Right hindlimb (tissue), 1 donor: ENCODE data around the gene C2CD3.
"Not testable (repeated sequence)": the region's sequence is repeated elsewhere in the genome, so short reads cannot be mapped to it uniquely, and the experiment has no call there.

Experiments used
- DNase-seq: peaks from one replicate; pipeline ENCODE4 v3.0.0-alpha.2; 2018

The C2CD3 gene

DNA sequence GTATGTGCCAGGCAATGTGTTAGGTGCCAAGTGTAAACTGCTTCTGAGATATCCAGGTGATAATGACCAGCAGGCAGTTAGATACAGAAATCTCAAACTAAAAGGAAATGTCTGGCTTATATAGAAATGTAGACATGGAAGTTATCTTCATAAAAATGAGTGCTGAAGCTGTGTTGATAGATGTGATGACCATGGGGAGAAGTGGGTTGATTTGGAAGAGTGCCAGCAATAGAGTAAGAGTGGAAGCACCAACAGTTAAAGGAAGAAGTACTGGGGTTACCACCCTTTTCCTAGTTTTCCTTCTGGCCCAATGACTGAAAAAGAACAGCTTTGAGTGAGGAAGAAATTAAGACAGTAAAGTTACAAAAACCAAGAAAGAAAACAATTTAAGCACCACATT is 68.5 kb downstream of the C2CD3 start:
- no peak for DNase-seq

DNA sequence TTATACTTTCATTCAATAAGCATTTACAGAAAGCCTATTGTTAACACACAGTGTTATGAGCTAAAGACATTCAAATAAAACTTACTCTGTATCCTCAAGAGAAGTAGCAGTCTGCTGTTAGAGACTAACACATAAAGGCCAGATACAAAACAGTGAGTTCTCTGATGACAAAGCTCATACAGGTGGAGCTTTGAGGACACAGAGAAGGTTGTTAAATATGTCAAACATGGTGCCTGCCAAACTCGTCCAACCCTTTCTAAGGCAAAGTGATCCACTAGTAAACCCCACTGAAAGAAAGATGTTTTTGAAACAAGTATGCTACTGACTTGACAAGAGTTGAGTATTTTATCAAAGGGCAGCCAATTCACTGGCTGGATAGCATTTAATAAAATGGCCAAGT is 70.1 kb downstream of the C2CD3 start:
- DNase-seq: no peak

DNA sequence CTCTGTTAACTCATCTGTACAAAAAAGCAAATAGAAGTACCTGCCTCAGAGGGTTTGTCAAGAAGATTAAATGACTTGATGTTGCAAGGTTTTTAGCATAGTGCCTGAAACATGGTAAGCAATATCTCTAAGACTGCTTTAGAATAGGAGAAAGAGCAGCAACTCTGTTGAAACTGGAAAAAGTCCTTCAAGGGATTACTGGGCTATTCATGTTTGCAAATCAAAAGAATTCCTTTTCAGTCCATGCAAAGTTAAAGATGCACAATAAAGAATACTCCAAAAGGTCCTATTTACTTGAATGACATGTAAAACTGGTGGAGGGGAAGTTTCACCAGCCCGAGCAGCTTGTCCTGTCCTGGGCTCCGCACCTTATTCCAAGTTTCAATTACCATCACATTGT is 70.6 kb downstream of the C2CD3 start:
- DNase-seq: no peak

DNA sequence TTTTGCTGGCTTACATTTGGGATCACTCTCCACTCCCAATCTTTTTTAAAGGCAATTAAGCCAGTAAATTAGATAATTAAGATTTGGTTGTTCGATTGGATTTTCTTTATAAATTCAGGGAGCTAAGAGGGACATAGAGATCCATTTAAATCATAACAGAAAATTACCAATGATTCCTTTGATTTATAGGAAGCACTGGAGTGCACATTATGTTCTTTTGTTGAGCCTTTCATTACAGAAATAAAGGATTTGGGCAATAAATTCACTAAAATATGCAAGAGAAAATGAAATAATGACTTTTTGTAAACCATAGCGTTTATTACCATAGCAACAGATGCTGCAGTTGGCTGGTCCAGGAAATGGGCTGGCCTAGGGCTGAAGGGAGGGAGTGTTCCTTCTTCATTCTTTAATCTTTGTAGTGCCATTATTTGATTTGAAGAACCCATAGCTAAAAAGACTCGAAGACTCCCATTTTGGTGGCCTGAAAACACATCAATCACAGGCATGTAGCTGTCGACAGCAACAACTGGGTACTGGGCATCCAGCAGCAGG is 73.0 kb downstream of the C2CD3 start:
- no peak for DNase-seq

DNA sequence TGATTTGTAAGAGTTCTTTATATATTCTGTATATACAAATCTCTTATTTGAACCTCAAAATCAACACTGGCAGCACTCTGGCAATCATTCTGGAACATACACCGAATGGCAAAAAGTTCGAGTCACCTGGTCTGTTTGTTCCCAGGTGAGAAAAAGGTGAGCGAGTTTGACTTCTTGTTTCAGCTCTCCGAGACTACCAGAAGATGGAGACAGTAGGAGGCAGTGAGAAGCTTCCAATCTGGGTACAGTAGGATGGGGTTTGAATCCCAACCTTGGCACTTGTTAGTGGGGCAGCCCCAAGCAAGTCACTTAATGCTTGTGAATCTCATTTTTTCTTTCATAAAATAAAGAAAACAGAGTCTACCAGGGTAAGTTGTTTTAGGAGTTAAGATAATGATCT is 76.4 kb downstream of the C2CD3 start:
- no peak for DNase-seq

DNA sequence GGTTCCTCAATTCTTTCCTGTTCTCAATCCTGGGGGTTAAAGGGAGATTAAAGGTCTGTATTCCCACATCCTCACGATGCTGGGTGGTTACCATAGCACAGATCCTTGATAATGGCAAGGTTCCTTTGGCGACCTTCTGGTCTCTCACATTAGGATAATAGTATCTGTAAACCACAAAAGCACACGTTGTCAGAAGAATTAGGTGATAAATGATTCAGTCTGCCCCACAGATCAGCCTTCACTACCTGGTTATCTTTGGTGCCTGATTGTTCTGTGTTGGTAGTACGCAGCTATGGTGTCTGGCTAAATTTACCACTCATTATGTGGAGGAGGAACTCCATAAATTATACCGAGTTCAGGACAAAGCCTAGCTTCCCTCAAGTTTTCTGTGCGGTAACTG is 78.4 kb downstream of the C2CD3 start:
- DNase-seq: no peak

DNA sequence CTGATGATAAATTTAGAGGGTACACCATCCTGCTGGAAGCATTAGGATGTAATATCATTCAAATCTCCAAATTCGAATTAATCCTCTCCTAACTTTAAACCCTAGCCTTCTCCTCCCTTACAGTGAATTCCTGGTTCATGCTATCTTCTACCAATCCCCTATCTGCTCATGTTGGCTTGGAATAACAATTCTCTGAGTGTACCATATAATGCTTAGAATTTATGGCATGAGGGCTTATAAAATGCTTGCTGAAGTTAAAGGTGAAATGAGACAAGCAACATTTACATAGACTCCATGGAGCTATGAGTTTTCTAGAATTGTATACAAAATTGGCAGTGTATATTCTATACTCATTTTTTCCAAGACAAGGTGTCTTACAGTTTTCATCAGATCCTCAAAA is 79.3 kb downstream of the C2CD3 start:
- DNase-seq: no peak

DNA sequence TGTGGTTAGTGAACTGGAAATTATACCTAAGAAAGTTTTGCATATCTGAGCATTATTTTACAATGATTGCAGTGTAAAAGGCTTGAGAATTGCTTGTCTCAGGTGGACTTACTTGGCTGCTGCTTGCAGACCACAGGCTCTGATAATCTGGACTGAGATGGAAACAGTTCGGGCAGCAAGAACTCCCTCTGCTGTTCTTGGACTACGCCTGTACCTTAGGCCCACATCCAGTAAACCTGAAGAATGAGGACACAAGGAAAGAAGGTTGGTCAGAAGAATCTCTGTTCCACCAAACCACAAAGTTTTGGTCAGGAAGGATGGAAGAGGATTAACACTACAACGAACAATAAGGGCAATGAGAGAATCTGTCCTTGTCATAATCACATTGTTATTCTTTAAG is 80.1 kb downstream of the C2CD3 start:
- no peak for DNase-seq

DNA sequence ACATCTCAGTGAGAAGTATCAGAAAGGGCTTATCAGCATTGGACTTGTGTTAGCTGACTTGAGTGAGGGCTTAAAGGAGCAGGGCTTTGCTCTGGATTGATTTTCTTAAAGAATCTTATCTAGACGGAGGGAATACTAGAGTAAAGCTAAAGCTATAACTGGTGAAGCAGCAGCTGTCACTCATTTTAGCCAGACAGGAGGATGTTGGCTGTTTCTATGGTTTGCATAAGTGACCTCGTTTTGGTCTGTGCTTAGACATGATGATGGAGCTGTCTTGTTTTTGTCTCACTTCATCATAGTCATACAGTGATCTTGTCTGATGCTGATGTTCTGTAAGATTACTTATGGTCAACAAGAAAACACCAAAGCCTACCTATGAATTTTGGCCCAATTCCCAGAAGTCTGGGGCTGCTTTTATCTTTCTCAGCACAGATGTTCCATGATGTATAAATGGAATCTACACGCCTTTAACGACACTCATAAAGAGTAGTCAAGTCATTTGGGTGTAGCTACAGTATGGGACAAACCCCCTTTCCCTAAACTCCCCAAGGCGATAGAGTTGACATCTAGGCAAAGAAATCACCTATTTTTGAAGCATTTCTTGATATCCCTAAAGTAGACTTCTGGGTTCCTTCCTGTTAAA is 84.4 kb downstream of the C2CD3 start:
- no peak for DNase-seq

DNA sequence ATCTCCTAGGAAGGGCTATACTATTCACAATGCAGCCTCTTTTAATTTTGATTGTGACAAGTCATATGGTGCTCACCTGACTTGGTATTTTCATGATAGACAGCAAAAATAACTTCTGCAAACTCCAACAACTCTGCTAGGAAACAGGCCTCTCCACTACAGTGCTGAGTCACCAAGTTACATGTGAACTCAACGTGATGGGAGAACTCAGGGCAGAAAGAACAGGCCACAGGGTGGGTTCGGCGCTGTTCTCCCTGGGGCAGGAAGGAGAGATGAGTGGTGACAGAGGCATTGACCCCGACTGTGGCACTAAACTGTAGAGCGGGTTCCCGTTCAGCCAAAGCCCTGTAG is 85.3 kb downstream of the C2CD3 start:
- no peak for DNase-seq

DNA sequence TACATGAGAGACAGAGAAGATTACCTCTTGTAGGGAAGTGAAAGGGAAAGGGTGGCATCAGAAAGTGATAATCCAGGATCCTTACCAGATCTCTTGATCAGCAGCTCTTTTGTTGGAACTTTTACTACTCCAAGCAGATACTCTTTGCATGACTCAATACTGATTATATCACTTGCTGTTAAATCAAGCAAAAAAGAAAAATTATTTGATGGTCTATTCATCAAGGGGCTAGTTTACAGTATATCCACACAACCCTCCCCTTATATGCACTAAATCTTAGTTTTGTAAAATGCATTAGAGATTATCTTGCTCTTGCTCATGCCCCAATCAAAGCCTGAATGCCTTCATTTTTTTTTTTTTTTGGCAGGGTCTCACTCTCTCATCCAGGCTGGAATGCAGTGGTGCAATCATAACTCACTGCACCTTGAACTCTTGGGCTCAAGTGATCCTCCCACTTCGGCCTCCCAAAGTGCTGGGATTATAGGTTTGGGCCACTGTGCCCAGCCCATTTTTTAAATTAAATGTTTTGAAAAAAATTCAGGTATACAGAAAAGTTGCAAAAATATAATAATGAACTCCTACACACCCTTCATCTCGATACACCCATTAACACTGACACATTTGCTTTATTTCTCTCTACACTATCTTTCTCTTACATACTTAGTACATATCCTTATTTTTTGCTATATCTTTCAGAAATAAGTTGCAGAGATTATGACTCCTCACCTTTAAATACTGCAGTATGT is 85.8 kb downstream of the C2CD3 start:
- DNase-seq: no peak

DNA sequence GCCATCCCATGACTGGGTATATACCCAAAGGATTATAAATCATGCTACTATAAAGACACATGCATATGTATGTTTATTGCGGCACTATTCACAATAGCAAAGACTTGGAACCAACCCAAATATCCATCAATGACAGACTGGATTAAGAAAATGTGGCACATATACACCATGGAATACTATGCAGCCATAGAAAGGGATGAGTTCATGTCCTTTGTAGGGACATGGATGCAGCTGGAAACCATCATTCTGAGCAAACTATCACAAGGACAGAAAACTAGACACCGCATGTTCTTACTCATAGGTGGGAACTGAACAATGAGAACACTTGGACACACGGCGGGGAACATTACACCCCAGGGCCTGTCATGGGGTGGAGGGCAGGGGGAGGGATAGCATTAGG is 86.9 kb downstream of the C2CD3 start:
- DNase-seq: not testable (repeated sequence)

DNA sequence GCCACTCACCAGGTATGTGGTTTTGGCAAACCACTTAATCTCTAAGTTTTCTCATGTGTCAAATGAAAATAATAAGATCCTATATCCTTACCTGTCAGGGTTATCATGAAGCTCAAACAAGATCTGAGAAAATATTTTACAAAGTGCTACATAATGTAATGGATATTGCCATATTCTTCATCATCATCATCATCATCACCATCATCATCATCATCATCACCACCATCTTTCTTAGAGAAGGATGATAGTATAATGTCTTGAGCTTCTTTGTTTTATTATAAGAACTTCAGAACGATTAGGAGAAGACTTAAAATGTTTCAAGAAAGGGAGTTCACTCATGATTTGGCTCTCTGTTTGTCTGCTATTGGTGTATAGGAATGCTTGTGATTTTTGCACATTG is 89.4 kb downstream of the C2CD3 start:
- no peak for DNase-seq

DNA sequence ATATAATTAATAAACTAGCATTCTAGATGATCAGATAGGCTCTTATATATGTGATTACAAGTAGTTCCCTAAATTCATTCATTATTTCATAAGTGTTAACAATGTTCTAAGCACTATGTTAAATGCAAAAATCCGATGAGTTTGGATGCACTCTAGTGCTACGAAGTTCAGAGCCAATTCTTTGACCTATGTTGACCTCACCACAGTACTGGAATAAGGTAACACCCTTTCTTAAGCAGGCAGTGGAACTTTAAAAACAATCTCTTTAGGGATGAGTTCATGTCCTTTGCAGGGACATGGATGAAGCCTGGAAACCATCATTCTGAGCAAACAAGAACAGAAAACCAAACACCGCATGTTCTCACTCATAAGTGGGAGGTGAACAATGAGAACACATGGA is 93.6 kb downstream of the C2CD3 start:
- DNase-seq: no peak

DNA sequence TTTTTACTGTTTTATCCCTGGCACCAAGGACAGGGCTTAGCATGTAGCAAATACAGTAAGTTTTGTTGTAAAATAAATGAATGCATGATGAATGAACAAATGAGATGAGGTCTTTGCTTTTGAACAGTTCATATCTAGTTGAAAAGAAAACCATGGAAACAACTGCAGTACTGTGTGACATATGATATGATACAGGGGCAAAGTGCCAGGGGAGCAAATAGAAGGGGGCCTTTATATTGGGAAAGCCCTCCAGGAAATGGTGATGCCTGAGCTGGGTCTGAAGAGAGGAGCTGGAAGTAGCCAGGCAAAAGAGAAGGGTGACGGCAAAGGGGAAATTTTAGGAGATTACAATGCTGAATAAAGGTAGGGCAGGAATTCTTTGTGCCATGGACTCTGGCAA is 98.1 kb downstream of the C2CD3 start:
- no peak for DNase-seq

DNA sequence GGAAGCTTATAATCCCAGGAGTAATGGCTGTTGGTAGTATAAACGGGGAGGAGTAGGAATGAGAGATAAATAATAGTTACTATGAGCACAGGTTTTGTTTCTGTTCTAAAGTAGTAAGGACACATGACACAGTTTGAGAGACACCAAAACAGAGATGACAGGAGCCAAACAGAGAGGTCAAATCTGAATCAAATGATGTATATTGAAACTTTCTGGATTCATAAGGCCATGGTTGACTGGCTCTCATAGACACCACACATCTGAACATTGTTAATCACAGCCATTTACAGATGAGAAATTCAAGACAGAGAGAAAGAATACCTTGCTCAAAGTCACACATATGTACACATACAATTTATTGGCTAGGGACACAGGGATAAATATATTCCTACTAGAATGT is 98.5 kb downstream of the C2CD3 start:
- no peak for DNase-seq

DNA sequence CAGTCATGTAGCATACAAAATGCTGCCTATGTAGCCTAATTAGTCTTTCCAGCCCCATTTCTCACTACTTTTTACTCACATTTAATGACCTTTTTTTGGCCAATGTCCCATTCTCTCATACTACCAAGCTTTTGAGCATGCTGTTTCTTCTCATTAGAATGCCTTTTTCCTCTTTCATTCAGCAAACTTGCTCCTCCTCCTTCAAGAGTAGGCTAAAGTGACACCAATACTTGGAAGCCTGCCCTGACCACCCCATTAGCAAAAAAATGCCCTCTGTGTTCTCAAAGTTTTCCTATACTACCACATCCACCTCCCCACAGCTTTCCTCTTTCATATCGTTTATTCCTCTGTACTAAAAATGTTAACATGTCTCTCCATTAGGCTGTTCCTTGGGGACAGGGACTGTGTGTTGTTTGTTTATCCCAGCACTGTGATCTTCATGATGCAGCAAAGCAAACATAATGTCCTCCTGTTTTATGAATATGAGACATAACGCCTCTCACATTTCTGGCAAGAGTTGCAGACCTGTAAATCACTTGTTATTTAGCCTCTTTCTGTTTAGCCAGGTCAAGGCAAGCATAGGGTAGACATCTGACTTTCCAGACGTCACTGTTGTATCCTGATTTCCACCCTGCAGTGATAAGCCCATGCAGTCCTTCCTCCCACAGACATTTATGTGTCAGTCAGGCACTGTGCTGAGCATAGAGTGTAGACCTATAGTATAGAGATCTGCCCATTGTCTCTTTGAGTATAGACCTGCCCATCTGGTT is 99.9 kb downstream of the C2CD3 start:
- no peak for DNase-seq

DNA sequence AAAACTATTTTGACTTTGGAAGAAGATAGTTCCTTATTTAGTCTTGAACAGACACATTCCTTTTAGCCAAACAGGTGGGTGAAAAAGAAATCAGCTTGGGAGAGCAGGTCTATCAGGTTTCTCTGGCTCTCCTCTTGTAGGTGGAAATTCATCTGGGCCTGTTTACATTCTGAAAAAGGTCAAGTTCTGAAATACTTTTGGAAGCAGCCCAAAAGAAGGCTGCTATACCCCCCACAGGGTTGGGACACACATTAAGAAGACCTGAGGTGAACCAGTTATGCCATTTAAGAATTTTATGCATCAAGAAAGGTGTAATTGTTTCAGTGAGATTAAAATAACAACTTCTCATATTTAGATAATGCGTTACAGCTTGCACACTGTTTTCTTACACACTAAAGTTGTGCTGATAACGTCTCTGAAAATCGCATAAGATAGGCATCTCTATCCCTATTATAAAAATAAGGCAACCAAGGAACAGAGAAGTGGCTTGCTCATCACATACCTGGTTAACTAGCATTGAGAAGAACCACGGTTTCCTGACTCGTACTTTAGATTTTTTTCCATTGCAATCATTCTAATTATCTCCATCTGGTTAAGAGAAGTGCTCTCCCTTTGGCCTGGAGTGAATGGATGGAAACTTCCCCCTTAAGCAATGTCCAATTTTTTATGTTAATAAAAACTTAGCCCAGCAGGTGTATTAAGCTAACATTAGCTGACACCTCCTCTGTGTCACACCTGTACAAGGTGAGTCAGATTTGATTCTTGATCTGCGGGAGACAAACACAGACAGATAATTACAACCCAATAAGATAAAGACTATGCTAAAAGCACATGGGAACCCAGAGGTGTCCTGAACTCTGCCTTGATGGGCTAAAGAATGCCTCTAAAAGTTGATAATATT is 101.4 kb downstream of the C2CD3 start:
- DNase-seq: no peak

DNA sequence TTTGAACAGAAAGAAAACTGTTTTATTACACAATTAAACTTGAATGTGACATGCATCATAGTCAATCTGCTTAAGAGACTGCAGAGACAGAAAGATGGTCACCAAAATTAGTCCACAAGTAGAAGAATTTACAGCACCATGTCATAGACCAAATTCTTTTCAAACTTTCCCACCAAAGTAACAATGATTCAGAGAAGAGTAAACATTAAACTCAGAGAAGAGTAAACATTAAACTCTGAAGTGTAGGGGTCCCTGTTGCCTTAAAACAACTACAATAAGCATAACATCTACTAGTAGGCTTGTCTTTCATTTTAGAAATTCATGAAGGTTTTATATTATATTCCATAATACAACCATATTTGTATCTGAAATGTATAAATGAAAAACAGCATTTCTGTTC is 104.1 kb downstream of the C2CD3 start:
- not testable (repeated sequence) for DNase-seq

DNA sequence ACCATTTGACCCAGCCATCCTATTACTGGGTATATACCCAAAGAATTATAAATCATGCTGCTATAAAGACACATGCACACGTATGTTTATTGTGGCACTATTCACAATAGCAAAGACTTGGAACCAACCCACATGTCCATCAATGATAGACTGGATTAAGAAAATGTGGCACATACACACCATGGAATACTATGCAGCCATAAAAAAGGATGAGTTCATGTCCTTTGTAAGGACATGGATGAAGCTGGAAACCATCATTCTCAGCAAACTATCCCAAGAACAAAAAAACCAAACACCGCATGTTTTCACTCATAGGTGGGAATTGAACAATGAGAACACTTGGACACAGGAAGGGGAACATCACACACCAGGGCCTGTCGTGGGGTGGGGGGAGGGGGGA is 105.3 kb downstream of the C2CD3 start:
- DNase-seq: not testable (repeated sequence)

DNA sequence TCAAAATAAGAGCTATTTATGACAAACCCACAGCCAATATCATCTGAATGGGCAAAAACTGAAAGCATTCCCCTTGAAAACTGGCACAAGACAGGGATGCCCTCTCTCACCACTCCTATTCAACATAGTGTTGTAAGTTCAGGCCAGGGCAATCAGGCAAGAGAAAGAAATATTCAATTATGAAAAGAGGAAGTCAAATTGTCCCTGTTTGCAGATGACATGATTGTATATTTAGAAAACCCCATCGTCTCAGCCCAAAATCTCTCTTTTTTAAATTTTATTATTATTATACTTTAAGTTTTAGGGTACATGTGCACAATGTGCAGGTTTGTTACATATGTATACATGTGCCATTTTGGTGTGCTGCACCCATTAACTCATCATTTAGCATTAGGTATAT is 107.2 kb downstream of the C2CD3 start:
- DNase-seq: not testable (repeated sequence)

DNA sequence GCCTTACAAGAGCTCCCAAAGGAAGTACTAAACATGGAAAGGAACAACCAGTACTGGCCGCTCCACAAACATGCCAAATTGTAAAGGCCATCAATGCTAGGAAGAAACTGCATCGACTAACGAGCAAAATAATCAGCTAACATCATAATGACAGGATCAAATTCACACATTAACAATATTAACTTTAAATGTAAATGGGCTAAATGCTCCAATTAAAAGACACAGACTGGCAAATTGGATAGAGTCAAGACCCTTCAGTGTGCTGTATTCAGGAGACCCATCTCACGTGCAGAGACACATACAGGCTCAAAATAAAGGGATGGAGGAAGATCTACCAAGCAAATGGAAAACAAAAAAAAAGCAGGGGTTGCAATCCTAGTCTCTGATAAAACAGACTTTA is 109.2 kb downstream of the C2CD3 start:
- DNase-seq: not testable (repeated sequence)
